H1 (cell line): ENCODE results near the gene BUD13.

Experiments used
- BRCA1 ChIP-seq: IDR thresholded peaks from 2 replicates; pipeline ENCODE4 v1.6.1; 2012; ENCODE audit warnings: low read depth, low read length, improper control_type of control experiment
- CEBPB ChIP-seq: IDR thresholded peaks from 2 replicates; pipeline ENCODE4 v1.6.1; 2012; ENCODE audit warnings: low read depth, low read length
- CHD2 ChIP-seq: IDR thresholded peaks from 2 replicates; pipeline ENCODE4 v1.6.1; 2012; ENCODE audit warnings: low read length, improper control_type of control experiment
- EZH2 ChIP-seq: fragments of 200-600 bp; sonication (generic); IDR thresholded peaks from 2 replicates; pipeline ENCODE4 v1.7.1; 2012; ENCODE audit warnings: low read depth, mild to moderate bottlenecking, moderate library complexity, low read length, inconsistent platforms; ENCODE audit not compliant: severe bottlenecking
- FOSL1 ChIP-seq: IDR thresholded peaks from 2 replicates; pipeline ENCODE4 v1.6.1; 2011; ENCODE audit warnings: mild to moderate bottlenecking, low read depth, low read length, moderate library complexity; ENCODE audit not compliant: insufficient read depth
- GABPA ChIP-seq: IDR thresholded peaks from 2 replicates; pipeline ENCODE4 v1.6.1; 2011; ENCODE audit warnings: mild to moderate bottlenecking, low read length, moderate library complexity, borderline replicate concordance; ENCODE audit not compliant: insufficient read depth
- POLR2A ChIP-seq, 2 experiments: IDR thresholded peaks; 1 replicate in 1 of 2; 2 replicates in 1 of 2; pipeline ENCODE4 v1.6.1; 2011; ENCODE audit warnings: low read depth in 2 of 2, low read length in 2 of 2, mild to moderate bottlenecking in 2 of 2; ENCODE audit errors: control extremely low read depth in 1 of 2
- POLR2AphosphoS5 ChIP-seq: IDR thresholded peaks from 2 replicates; pipeline ENCODE4 v1.6.1; 2011; ENCODE audit warnings: low read depth, low read length
- RFX5 ChIP-seq: IDR thresholded peaks from 2 replicates; pipeline ENCODE4 v1.6.1; 2011; ENCODE audit warnings: low read depth, low read length, improper control_type of control experiment, borderline replicate concordance
- SUZ12 ChIP-seq: fragments of 200-600 bp; sonication (generic); IDR thresholded peaks from 2 replicates; pipeline ENCODE4 v1.6.1; 2012; ENCODE audit warnings: mild to moderate bottlenecking, inconsistent platforms, low read length, moderate library complexity, mixed read lengths
- TAF7 ChIP-seq: optimal IDR thresholded peaks from 2 replicates; pipeline ENCODE3; 2011; ENCODE audit warnings: low read depth, mild to moderate bottlenecking, inconsistent platforms, low read length, moderate library complexity, borderline replicate concordance
- YY1 ChIP-seq: IDR thresholded peaks from 2 replicates; pipeline ENCODE4 v1.6.1; 2011; ENCODE audit warnings: low read depth, mild to moderate bottlenecking, low read length
- TF ChIP-seq, protein P1 (sequence below), 3 experiments: IDR thresholded peaks; 1 replicate in 2 of 3; 2 replicates in 1 of 3; pipeline versions ENCODE4 v1.5.1 to v1.6.1; 2011; ENCODE audit warnings: low read length in 3 of 3, mild to moderate bottlenecking in 3 of 3, inconsistent platforms in 2 of 3, low read depth in 1 of 3, moderate library complexity in 1 of 3; ENCODE audit not compliant: insufficient read depth in 1 of 3; ENCODE audit errors: control extremely low read depth in 1 of 3

DNA sequence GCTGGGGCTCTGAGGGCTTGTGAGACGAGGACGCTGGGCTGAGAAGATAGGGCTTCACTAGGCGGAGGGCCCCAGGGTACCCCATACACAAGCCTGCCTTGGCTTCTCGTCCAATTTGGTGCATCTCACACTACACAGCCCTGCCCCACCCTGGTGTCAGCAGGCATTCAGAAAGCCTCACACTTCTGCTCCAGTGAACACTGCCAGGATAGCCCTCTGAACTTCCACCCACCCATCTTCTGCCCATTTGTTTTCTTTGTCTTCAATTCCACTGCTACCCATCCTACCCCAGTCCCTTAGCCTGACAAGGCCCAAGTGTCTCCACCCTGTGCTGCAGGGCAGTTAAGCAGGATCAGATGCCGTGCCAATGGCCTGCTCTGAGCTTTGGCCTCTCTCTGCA lies 1.9 kb upstream of the BUD13 start:
- TF ChIP-seq GABPA (no peak), POLR2AphosphoS5 (0 out of 2 replicates have a peak, but pooled peaks have one; percentile 21), RFX5 (no peak), YY1 (no peak), CHD2 (no peak), SUZ12 (no peak), BRCA1 (no peak), TAF7 (no peak), POLR2A (IDR thresholded peaks at IDR 0.05; ENCODE audit: control extremely low read depth in 1 of 2, low read depth in 2 of 2, low read length in 2 of 2) (0 out of 3 replicates have a peak, but pooled peaks of 1 of the 2 experiments have one; percentile 28), FOSL1 (no peak), CEBPB (no peak), EZH2 (no peak)
- TF ChIP-seq, protein P1, sequence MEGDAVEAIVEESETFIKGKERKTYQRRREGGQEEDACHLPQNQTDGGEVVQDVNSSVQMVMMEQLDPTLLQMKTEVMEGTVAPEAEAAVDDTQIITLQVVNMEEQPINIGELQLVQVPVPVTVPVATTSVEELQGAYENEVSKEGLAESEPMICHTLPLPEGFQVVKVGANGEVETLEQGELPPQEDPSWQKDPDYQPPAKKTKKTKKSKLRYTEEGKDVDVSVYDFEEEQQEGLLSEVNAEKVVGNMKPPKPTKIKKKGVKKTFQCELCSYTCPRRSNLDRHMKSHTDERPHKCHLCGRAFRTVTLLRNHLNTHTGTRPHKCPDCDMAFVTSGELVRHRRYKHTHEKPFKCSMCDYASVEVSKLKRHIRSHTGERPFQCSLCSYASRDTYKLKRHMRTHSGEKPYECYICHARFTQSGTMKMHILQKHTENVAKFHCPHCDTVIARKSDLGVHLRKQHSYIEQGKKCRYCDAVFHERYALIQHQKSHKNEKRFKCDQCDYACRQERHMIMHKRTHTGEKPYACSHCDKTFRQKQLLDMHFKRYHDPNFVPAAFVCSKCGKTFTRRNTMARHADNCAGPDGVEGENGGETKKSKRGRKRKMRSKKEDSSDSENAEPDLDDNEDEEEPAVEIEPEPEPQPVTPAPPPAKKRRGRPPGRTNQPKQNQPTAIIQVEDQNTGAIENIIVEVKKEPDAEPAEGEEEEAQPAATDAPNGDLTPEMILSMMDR (IDR thresholded peaks at IDR 0.05; ENCODE audit: control extremely low read depth in 1 of 3, insufficient read depth in 1 of 3, low read depth in 1 of 3, low read length in 3 of 3): no peak
